B cell (primary cell): ENCODE measurements around the gene MED17. TPM values are rescaled to one million over a fixed set of nuclear protein-coding genes. Genes with fewer than 3 reads are reported as not detected.

Experiments
- ATAC-seq: fragments of 200-7000 bp; cut with Tn5 transposase; one replicate; pipeline ENCODE4 v1.10.0; 2021; ENCODE audit warnings: low read depth, mild to moderate bottlenecking, moderate number of reproducible peaks, moderate library complexity
- CTCF ChIA-PET: fragments of 350-600 bp; sonication (Branson Sonifier 250); formaldehyde crosslinking; loops from one replicate; lab custom pipeline; 2021; ENCODE audit warnings: antibody characterized with exemption, inconsistent platforms; lab: Charles Lee
- POLR2A ChIA-PET: fragments of 350-600 bp; sonication (Branson Sonifier 250); formaldehyde crosslinking; loops from one replicate; lab custom pipeline; 2021; ENCODE audit warnings: antibody characterized with exemption; lab: Charles Lee
- DNase-seq: peaks from one replicate; pipeline ENCODE4 v3.0.0; 2013
- H2AFZ ChIP-seq: 2 replicates; pipeline ENCODE4 v1.6.1; 2012; ENCODE audit warnings: mild to moderate bottlenecking, low read depth, low read length; ENCODE audit not compliant: insufficient read depth, poor library complexity, severe bottlenecking
- H3K27ac ChIP-seq, 2 donors: 1 replicate in 1 of 2; 2 replicates in 1 of 2; pipeline ENCODE4 v1.5.1; 2012 to 2013; ENCODE audit warnings: low read length in 2 of 2, mild to moderate bottlenecking in 2 of 2, moderate library complexity in 1 of 2
- H3K27me3 ChIP-seq, 4 experiments: fragments of 200-600 bp in 1 of 4; sonication (generic) in 1 of 4; replicated peaks in 1 of 4; 1 replicate in 2 of 4; 2 replicates in 2 of 4; pipeline versions ENCODE4 v1.6.1 to v1.7.0; 2013 to 2016; ENCODE audit warnings: low read length in 3 of 4, mild to moderate bottlenecking in 2 of 4, mixed read lengths in 1 of 4, moderate library complexity in 1 of 4; ENCODE audit not compliant: insufficient read depth in 4 of 4, control insufficient read depth in 3 of 4; ENCODE audit errors: control extremely low read depth in 1 of 4
- H3K36me3 ChIP-seq, 2 experiments: replicated peaks in 1 of 2; 1 replicate in 1 of 2; 2 replicates in 1 of 2; pipeline versions ENCODE4 v1.6.1 to v1.7.1; 2013; ENCODE audit warnings: low read length in 1 of 2; ENCODE audit not compliant: insufficient read depth in 2 of 2, control insufficient read depth in 1 of 2; ENCODE audit errors: control extremely low read depth in 1 of 2, extremely low read depth in 1 of 2
- H3K4me1 ChIP-seq, 2 donors: fragments of 200-600 bp in 1 of 2; sonication (generic) in 1 of 2; 1 replicate in 1 of 2; 2 replicates in 1 of 2; pipeline versions ENCODE4 v1.5.1 to v1.6.1; 2013 to 2017; ENCODE audit warnings: low read length in 2 of 2; ENCODE audit not compliant: control insufficient read depth in 2 of 2, insufficient read depth in 2 of 2
- H3K4me2 ChIP-seq: replicated peaks from 2 replicates; pipeline ENCODE3; 2012; ENCODE audit warnings: mild to moderate bottlenecking, low read depth, low read length; ENCODE audit not compliant: poor library complexity, severe bottlenecking
- H3K4me3 ChIP-seq, 5 experiments: fragments of 200-600 bp in 1 of 5; sonication (generic) in 1 of 5; 1 replicate in 3 of 5; 2 replicates in 2 of 5; pipeline versions ENCODE4 v1.5.1 to v1.7.0; 2011 to 2016; ENCODE audit warnings: low read length in 4 of 5, mild to moderate bottlenecking in 4 of 5, low read depth in 2 of 5, control low read depth in 1 of 5, moderate library complexity in 1 of 5; ENCODE audit not compliant: insufficient read depth in 1 of 5; ENCODE audit errors: control extremely low read depth in 1 of 5, extremely low read depth in 1 of 5
- H3K79me2 ChIP-seq: fragments of 200-600 bp; sonication (generic); one replicate; pipeline ENCODE4 v1.6.0; 2016; ENCODE audit warnings: low read length; ENCODE audit not compliant: control insufficient read depth, insufficient read depth
- H3K9ac ChIP-seq: fragments of 200-600 bp; sonication (generic); 2 replicates; pipeline ENCODE4 v1.6.1; 2017; ENCODE audit warnings: mild to moderate bottlenecking, low read length, moderate library complexity
- H3K9me3 ChIP-seq, 3 donors: one replicate each; pipeline versions ENCODE4 v1.6.1 to v1.7.1; 2013; ENCODE audit warnings: low read length in 2 of 3; ENCODE audit not compliant: control insufficient read depth in 2 of 3, insufficient read depth in 1 of 3; ENCODE audit errors: control extremely low read depth in 1 of 3
- H4K20me1 ChIP-seq: 2 replicates; pipeline ENCODE4 v1.6.0; 2012; ENCODE audit warnings: mild to moderate bottlenecking, low read length; ENCODE audit not compliant: insufficient read depth, control insufficient read depth, poor library complexity, severe bottlenecking
- H3K27ac Mint-ChIP-seq: one replicate; pipeline ENCODE4 v1.8.0; 2021; ENCODE audit warnings: mixed read lengths
- H3K27me3 Mint-ChIP-seq: one replicate; pipeline ENCODE4 v1.8.0; 2021; ENCODE audit warnings: mixed read lengths
- H3K4me1 Mint-ChIP-seq: one replicate; pipeline ENCODE4 v1.8.0; 2021; ENCODE audit warnings: mixed read lengths
- H3K4me3 Mint-ChIP-seq: one replicate; pipeline ENCODE4 v1.8.0; 2021; ENCODE audit warnings: mixed read lengths
- H3K9me3 Mint-ChIP-seq: one replicate; pipeline ENCODE4 v1.8.0; 2022; ENCODE audit warnings: mixed read lengths; ENCODE audit not compliant: insufficient read depth
- CTCF ChIP-seq: fragments of 200-600 bp; IDR thresholded peaks from one replicate; pipeline ENCODE4 v1.8.0; 2022; ENCODE audit warnings: antibody characterized with exemption, mild to moderate bottlenecking
- EZH2 ChIP-seq: IDR thresholded peaks from 2 replicates; pipeline ENCODE4 v1.6.1; 2012; ENCODE audit warnings: borderline replicate concordance, low read depth, mild to moderate bottlenecking, moderate library complexity, low read length; ENCODE audit not compliant: insufficient read depth, poor library complexity, severe bottlenecking
- WGBS: methylation state at CpG from one replicate; pipeline ENCODE4 v1.1.5; 2013; ENCODE audit warnings: missing lambda C conversion rate; ENCODE audit not compliant: insufficient coverage; 5-methylcytosine and 5-hydroxymethylcytosine counted together
- intact Hi-C: fragments of 100-400 bp; cut with micrococcal nuclease; formaldehyde crosslinking; loops from one replicate; pipeline ENCODE4 v1.10.0; 2022
- polyA plus RNA-seq: library from polyadenylated mRNA; depleted of rRNA; stranded (reverse); fragments of >200 nt; gene quantifications from 2 replicates; pipeline ENCODE4 v1.2.3, GENCODE V29; 2012
- total RNA-seq, 2 donors: library from RNA; stranded (reverse); fragments of 120-200 nt in 1 of 2; gene quantifications; 1 replicate in 1 of 2; 2 replicates in 1 of 2; pipeline versions ENCODE4 v1.2.3 to v1.2.4, GENCODE V29; 2013 to 2022

Gene MED17
- total and polyA plus RNA-seq, 2 donors (not counting 1 experiment from before 2014, with no cell fraction given) = 26.1 to 78.1 TPM

DNA sequence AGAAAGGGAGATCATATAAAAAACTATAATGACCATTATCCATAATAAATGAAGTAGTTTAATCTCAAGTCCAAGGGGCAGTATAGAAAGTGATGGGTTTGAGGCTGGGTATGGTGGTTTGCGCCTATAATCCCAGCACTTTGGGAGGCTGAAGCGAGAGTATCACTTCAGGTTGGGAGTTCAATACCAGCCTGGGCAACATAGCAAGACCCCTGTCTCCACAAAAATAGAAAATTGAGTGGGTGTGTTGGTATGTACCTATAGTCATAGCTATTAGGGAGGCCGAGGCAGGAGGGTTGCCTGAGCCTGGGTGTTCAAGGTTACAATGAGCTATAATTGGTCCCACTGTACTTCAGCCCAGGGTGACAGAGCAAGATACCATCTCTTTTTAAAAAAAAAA, 23.9 kb downstream of the MED17 start:
- no CpG with 5 or more reads among the region's 3 CpGs for WGBS
- intact Hi-C loops = no loop called here
- Histone ChIP-seq H3K4me1 (no peaks in the 10 kb centered on the region), H3K27ac (no peak overlapping the region), H3K4me2 (no peak overlapping the region), H3K9ac (no peak overlapping the region), H3K36me3 (peaks cover 17 to 80% of the 10 kb centered on the region in 2 experiments), H3K27me3 (no peaks in the 10 kb centered on the region), H3K4me3 (no peak overlapping the region), H3K9me3 (no peaks in the 10 kb centered on the region), H2AFZ (no peak overlapping the region), H4K20me1 (peaks cover 18% of the 10 kb centered on the region), H3K79me2 (no peaks in the 10 kb centered on the region)
- Mint-ChIP-seq H3K27me3 (no peaks in the 10 kb centered on the region), H3K9me3 (no peaks in the 10 kb centered on the region), H3K4me1 (no peaks in the 10 kb centered on the region), H3K4me3 (no peak overlapping the region), H3K27ac (no peak overlapping the region)
- ChIA-PET CTCF (interaction anchor here (0.8 kb wide), 1 partner anchor 10 kb away, joined by 4 read pairs; no protein-coding TSS in a partner anchor), POLR2A (no interaction called here)
- DNase-seq (no peak), ATAC-seq (no peak)
- TF ChIP-seq EZH2 = no peak
- no peak for TF ChIP-seq CTCF

DNA sequence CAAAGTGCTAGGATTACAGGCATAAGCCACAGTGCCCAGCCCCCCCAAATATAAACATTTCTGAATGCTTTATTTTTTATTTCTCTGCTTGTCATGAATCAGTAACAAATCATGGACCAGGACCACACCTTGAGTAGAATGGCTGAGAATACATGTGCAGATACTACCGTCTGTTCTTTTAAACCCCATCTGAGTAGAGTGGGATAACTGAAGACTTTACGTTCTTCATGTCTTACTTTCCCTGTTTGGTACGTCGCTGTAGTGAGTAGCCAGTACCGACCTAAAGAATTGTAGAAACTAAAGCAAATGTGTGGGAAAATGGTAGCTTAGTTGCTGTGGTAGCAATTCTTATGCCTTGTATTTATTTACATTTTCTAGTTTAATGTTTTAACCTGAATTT, 29.9 kb downstream of the MED17 start:
- no peak overlapping the region for H3K27ac Mint-ChIP-seq
- peaks cover 10 to 60% of the 10 kb centered on the region in 2 experiments for H3K36me3 ChIP-seq
- no peaks in the 10 kb centered on the region for H3K27me3 Mint-ChIP-seq
- H3K4me3 ChIP-seq = no peak overlapping the region
- H3K27me3 ChIP-seq = no peaks in the 10 kb centered on the region
- H3K79me2 ChIP-seq = no peaks in the 10 kb centered on the region
- POLR2A ChIA-PET = no interaction called here
- no peak overlapping the region for H2AFZ ChIP-seq
- no peaks in the 10 kb centered on the region for H3K4me1 ChIP-seq
- ATAC-seq (no peak), DNase-seq (no peak)
- no peak overlapping the region for H3K4me3 Mint-ChIP-seq
- no peaks in the 10 kb centered on the region for H3K9me3 Mint-ChIP-seq
- no peak overlapping the region for H3K9ac ChIP-seq
- CTCF ChIA-PET = no interaction called here
- H3K4me2 ChIP-seq = no peak overlapping the region
- no peak overlapping the region for H3K27ac ChIP-seq
- intact Hi-C loops = no loop called here
- no peaks in the 10 kb centered on the region for H3K9me3 ChIP-seq
- TF ChIP-seq CTCF (no peak), EZH2 (no peak)
- H4K20me1 ChIP-seq = peaks cover 7% of the 10 kb centered on the region
- no peaks in the 10 kb centered on the region for H3K4me1 Mint-ChIP-seq
- WGBS = 100% methylated on average over 5 of the region's 5 CpGs
